ENCODE data around the gene PHRF1. TPM values are rescaled to one million over a fixed set of nuclear protein-coding genes. Genes with fewer than 3 reads are reported as not detected.
A peak's percentile ranks its signal among the peaks of the same experiment; 100 is the strongest.

PHRF1 gene
- total RNA-seq, 3 donors from 2014 or later (not counting 1 experiment from before 2014, with no cell fraction given) = 46.1 to 52.0 (median 46.9) TPM

DNA sequence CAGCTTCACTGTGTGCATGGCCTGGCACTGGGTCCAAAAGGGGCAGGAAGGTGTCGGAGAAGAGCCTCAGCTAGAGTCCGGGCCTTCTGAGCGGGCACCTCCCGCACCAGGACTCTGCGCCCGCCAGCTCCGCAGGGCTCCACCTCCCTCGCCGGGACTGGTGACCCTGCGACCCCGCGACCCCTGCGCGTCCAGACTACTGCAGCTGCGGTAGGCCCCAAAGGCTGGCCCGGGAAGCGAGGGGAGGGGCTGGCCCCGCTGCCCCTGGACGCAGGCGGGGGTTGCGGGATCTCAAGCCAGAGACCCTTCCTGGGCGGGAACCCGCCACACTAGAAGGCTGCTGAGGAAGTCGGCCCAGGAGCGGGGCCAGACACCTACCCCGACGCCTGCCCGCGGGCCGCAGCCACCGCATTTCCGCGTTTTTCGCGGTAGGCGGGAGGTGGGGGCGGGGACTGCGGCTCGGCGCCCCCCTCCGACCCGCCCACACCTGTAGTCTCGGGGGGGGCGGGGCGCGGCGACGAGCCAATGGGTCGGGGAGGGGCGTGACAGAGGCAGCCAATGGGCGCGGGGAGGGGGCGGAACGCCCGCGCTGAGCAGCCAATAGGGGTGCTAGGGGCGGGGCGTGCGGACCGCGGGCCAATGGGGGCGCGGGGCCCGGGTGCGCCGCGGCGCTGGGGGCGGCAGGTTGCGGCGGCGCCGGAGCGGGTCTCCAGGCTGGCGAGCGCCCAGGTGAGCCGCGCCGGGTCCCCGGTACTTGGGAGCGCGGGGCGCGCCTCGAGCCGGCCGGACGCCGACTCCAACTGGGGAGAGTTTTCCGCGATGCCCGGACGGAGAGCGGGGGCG, 15.7 kb upstream of the PHRF1 start, which contains the start of the genes LMNTD2 and RASSF7:
LMNTD2 (minus strand) TSS at position 434 of the 843 bp plus-strand sequence; CDS start at position 412, 22 bp downstream.
RASSF7 (plus strand) TSS at position 666 of the 843 bp plus-strand sequence. CDS start 799 bp downstream, outside the sequence.
- peak within 1 kb of the TSS; percentile 75 to 78 for H3K27ac Mint-ChIP-seq
- peak; percentile 95 to 98 (median 96) for ATAC-seq
- H3K36me3 ChIP-seq (ENCODE audit: control insufficient read depth, insufficient read depth, low read length) = no peaks in the 10 kb centered on the region
- H3K9me3 Mint-ChIP-seq = no peaks in the 10 kb centered on the region
- H3K9me3 ChIP-seq (ENCODE audit: control insufficient read depth, insufficient read depth, low read length) = no peaks in the 10 kb centered on the region
- no peaks in the 10 kb centered on the region for H3K36me3 Mint-ChIP-seq
- H3K27me3 ChIP-seq (ENCODE audit: control insufficient read depth, insufficient read depth, low read length) = no peaks in the 10 kb centered on the region
- peak within 1 kb of the TSS; percentile 87 for H3K27ac ChIP-seq (ENCODE audit: low read length)
- peak within 1 kb of the TSS; percentile 61 for H3K4me3 ChIP-seq (ENCODE audit: low read length)
- H3K4me3 Mint-ChIP-seq = peak within 1 kb of the TSS; percentile 93
- DNase-seq = peak; percentile 93 to 96
- TF ChIP-seq, protein P1, sequence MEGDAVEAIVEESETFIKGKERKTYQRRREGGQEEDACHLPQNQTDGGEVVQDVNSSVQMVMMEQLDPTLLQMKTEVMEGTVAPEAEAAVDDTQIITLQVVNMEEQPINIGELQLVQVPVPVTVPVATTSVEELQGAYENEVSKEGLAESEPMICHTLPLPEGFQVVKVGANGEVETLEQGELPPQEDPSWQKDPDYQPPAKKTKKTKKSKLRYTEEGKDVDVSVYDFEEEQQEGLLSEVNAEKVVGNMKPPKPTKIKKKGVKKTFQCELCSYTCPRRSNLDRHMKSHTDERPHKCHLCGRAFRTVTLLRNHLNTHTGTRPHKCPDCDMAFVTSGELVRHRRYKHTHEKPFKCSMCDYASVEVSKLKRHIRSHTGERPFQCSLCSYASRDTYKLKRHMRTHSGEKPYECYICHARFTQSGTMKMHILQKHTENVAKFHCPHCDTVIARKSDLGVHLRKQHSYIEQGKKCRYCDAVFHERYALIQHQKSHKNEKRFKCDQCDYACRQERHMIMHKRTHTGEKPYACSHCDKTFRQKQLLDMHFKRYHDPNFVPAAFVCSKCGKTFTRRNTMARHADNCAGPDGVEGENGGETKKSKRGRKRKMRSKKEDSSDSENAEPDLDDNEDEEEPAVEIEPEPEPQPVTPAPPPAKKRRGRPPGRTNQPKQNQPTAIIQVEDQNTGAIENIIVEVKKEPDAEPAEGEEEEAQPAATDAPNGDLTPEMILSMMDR (IDR thresholded peaks at IDR 0.05) = no peak
- intact Hi-C loops (cut with micrococcal nuclease) = loop anchor here (1.0 kb wide), 1 partner anchor 8 kb away; no protein-coding TSS in a partner anchor
- 2% methylated on average over 95 of the region's 95 CpGs for WGBS (ENCODE audit: insufficient coverage)
- H3K4me1 Mint-ChIP-seq = peaks cover 5 to 18% of the 10 kb centered on the region in 2 donors
- H3K4me1 ChIP-seq (ENCODE audit: control insufficient read depth, insufficient read depth, low read length) = peaks cover 26% of the 10 kb centered on the region
- peaks cover 0 to 2% of the 10 kb centered on the region in 2 donors for H3K27me3 Mint-ChIP-seq (ENCODE audit: low read depth in 2 of 2)

DNA sequence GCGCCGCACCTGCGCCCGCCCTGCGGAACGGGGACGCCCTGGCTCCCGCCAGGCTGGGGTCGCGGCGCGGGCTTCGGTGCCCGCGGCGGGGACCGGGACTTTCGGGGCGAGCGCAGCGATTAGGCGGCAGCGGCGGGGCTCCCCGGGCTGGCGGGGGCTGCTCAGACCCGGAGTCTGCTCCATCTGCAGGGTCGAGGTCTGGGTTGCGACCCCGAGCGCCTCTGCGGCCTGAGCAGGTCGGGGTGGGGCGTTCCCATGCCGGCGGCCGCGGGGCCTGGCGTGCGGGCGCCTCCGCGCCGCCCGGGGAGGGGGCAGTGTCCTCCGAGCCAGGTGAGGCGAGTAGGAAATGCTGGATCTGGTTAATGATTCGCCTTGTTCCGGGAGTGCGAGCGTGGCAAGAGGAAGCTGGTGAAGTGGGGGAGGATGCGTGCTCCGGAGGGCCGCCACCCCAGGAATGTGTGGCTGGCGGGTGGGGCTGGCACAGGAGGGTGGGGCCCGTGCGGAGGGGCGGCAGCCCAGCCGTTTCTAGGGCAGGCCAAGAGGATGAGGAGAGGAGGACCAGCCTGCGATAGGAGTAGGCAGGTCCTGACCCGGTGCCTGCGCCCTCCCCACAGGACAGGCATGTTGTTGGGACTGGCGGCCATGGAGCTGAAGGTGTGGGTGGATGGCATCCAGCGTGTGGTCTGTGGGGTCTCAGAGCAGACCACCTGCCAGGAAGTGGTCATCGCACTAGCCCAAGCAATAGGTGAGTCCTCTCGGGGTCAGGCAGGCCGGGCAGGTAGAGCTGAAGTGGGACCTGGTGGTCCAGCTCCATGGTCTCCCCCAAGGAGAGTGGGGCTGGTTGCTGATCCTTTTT, 14.9 kb upstream of the PHRF1 start:
- DNase-seq = peak in 1 of 2 donors; percentile 60
- no peaks in the 10 kb centered on the region for H3K9me3 ChIP-seq (ENCODE audit: control insufficient read depth, insufficient read depth, low read length)
- 7% methylated on average over 67 of the region's 67 CpGs for WGBS (ENCODE audit: insufficient coverage)
- Mint-ChIP-seq H3K27me3 (ENCODE audit: low read depth in 2 of 2) (peaks cover 0 to 1% of the 10 kb centered on the region in 2 donors), H3K4me1 (peaks cover 5 to 18% of the 10 kb centered on the region in 2 donors), H3K4me3 (peak overlapping the region; percentile 93), H3K9me3 (no peaks in the 10 kb centered on the region), H3K27ac (peak overlapping the region; percentile 75 to 78), H3K36me3 (no peaks in the 10 kb centered on the region)
- H3K36me3 ChIP-seq (ENCODE audit: control insufficient read depth, insufficient read depth, low read length) = no peaks in the 10 kb centered on the region
- peaks cover 20% of the 10 kb centered on the region for H3K4me1 ChIP-seq (ENCODE audit: control insufficient read depth, insufficient read depth, low read length)
- H3K27me3 ChIP-seq (ENCODE audit: control insufficient read depth, insufficient read depth, low read length) = no peaks in the 10 kb centered on the region
- intact Hi-C loops (cut with micrococcal nuclease) = no loop called here
- peak; percentile 31 to 47 (median 34) for ATAC-seq
- peak overlapping the region; percentile 30 for H3K4me3 ChIP-seq (ENCODE audit: low read length)
- no peak overlapping the region for H3K27ac ChIP-seq (ENCODE audit: low read length)
- TF ChIP-seq, protein P1 (IDR thresholded peaks at IDR 0.05) = no peak

DNA sequence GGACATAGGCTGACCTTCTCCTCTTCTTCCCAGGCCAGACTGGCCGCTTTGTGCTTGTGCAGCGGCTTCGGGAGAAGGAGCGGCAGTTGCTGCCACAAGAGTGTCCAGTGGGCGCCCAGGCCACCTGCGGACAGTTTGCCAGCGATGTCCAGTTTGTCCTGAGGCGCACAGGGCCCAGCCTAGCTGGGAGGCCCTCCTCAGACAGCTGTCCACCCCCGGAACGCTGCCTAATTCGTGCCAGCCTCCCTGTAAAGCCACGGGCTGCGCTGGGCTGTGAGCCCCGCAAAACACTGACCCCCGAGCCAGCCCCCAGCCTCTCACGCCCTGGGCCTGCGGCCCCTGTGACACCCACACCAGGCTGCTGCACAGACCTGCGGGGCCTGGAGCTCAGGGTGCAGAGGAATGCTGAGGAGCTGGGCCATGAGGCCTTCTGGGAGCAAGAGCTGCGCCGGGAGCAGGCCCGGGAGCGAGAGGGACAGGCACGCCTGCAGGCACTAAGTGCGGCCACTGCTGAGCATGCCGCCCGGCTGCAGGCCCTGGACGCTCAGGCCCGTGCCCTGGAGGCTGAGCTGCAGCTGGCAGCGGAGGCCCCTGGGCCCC, 14.1 kb upstream of the PHRF1 start:
- H3K4me3 Mint-ChIP-seq = peak overlapping the region; percentile 93
- H3K9me3 ChIP-seq (ENCODE audit: control insufficient read depth, insufficient read depth, low read length) = no peaks in the 10 kb centered on the region
- 96% methylated on average over 29 of the region's 29 CpGs for WGBS (ENCODE audit: insufficient coverage)
- H3K27ac Mint-ChIP-seq = no peak overlapping the region
- H3K9me3 Mint-ChIP-seq = no peaks in the 10 kb centered on the region
- H3K36me3 Mint-ChIP-seq = no peaks in the 10 kb centered on the region
- H3K4me1 Mint-ChIP-seq = peaks cover 5 to 18% of the 10 kb centered on the region in 2 donors
- DNase-seq (no peak), ATAC-seq (no peak)
- TF ChIP-seq, protein P1 (IDR thresholded peaks at IDR 0.05) = no peak
- H3K4me1 ChIP-seq (ENCODE audit: control insufficient read depth, insufficient read depth, low read length) = peaks cover 19% of the 10 kb centered on the region
- intact Hi-C loops (cut with micrococcal nuclease) = no loop called here
- no peaks in the 10 kb centered on the region for H3K36me3 ChIP-seq (ENCODE audit: control insufficient read depth, insufficient read depth, low read length)
- no peak overlapping the region for H3K4me3 ChIP-seq (ENCODE audit: low read length)
- H3K27me3 ChIP-seq (ENCODE audit: control insufficient read depth, insufficient read depth, low read length) = no peaks in the 10 kb centered on the region
- H3K27ac ChIP-seq (ENCODE audit: low read length) = no peak overlapping the region
- no peaks in the 10 kb centered on the region for H3K27me3 Mint-ChIP-seq (ENCODE audit: low read depth in 2 of 2)

All from natural killer cell (primary cell).